Thoracic aorta (tissue), 2 donors: ENCODE measurements around the gene ZCCHC2. TPM values are rescaled to one million over a fixed set of nuclear protein-coding genes. Genes with fewer than 3 reads are reported as not detected.

ENCODE experiments used
- ATAC-seq: fragments of 150-250 bp; one replicate; pipeline ENCODE4 v1.8.0; 2017; ENCODE audit warnings: low read depth; ENCODE audit not compliant: insufficient number of reproducible peaks, low FRiP score
- DNase-seq: peaks from one replicate; pipeline ENCODE4 v3.0.0-alpha.2; 2020; ENCODE audit warnings: low spot score
- H3K27ac ChIP-seq, 2 donors: fragments of 200-600 bp; sonication (generic); 1 replicate in 1 of 2; 2 replicates in 1 of 2; pipeline ENCODE4 v1.5.1; 2016; ENCODE audit warnings: mild to moderate bottlenecking in 2 of 2, moderate library complexity in 2 of 2
- H3K27me3 ChIP-seq: fragments of 200-600 bp; sonication (generic); replicated peaks from 2 replicates; pipeline ENCODE4 v1.6.0; 2016; ENCODE audit warnings: mild to moderate bottlenecking; ENCODE audit not compliant: insufficient read depth
- H3K36me3 ChIP-seq: fragments of 200-600 bp; sonication (generic); one replicate; pipeline ENCODE4 v1.5.1; 2016
- H3K4me1 ChIP-seq, 2 donors: fragments of 200-600 bp; sonication (generic); 1 replicate in 1 of 2; 2 replicates in 1 of 2; pipeline versions ENCODE4 v1.5.1 to v1.6.0; 2016; ENCODE audit warnings: low read depth in 2 of 2, mild to moderate bottlenecking in 1 of 2; ENCODE audit not compliant: control insufficient read depth in 1 of 2
- H3K4me3 ChIP-seq: fragments of 200-600 bp; sonication (generic); 2 replicates; pipeline ENCODE4 v1.5.1; 2016; ENCODE audit warnings: mild to moderate bottlenecking
- H3K9me3 ChIP-seq: fragments of 200-600 bp; sonication (generic); 2 replicates; pipeline ENCODE4 v1.5.1; 2016
- CTCF ChIP-seq: fragments of 200-600 bp; sonication (generic); IDR thresholded peaks from one replicate; pipeline ENCODE4 v1.5.1; 2019; ENCODE audit warnings: antibody characterized with exemption
- total RNA-seq, 2 donors: library from RNA; depleted of rRNA; stranded (reverse); fragments of >200 nt; gene quantifications; one replicate each; pipeline versions ENCODE4 v1.1.0 to v1.2.3, GENCODE V29; 2016

ZCCHC2 gene
- total RNA-seq, 2 donors from 2014 or later: 33.9 to 38.7 TPM

GRCh38 chr18:62512532-62512931 lies 10.3 kb upstream of the ZCCHC2 start:
- H3K27me3 ChIP-seq: no peaks in the 10 kb centered on the region
- TF ChIP-seq CTCF: no peak
- H3K4me1 ChIP-seq: no peaks in the 10 kb centered on the region
- H3K27ac ChIP-seq: no peak overlapping the region
- H3K9me3 ChIP-seq: peaks cover 32% of the 10 kb centered on the region
- no peaks in the 10 kb centered on the region for H3K36me3 ChIP-seq
- no peak overlapping the region for H3K4me3 ChIP-seq
- ATAC-seq: no peak
- no peak for DNase-seq

GRCh38 chr18:62512996-62513395 lies 9.8 kb upstream of the ZCCHC2 start:
- DNase-seq (no peak), ATAC-seq (no peak)
- no peaks in the 10 kb centered on the region for H3K36me3 ChIP-seq
- no peak for TF ChIP-seq CTCF
- peaks cover 32% of the 10 kb centered on the region for H3K9me3 ChIP-seq
- H3K4me3 ChIP-seq: no peak overlapping the region
- no peaks in the 10 kb centered on the region for H3K27me3 ChIP-seq
- H3K4me1 ChIP-seq: no peaks in the 10 kb centered on the region
- H3K27ac ChIP-seq: no peak overlapping the region

- ATAC-seq (no peak), DNase-seq (no peak)
- Histone ChIP-seq H3K27ac (no peak overlapping the region), H3K36me3 (no peaks in the 10 kb centered on the region), H3K4me1 (no peaks in the 10 kb centered on the region), H3K9me3 (peaks cover 32% of the 10 kb centered on the region), H3K27me3 (no peaks in the 10 kb centered on the region), H3K4me3 (no peak overlapping the region)
- no peak for TF ChIP-seq CTCF
Measured at GRCh38 chr18:62514570-62514969, 8.3 kb upstream of the ZCCHC2 start.

- DNase-seq (no peak), ATAC-seq (no peak)
- no peaks in the 10 kb centered on the region for H3K36me3 ChIP-seq
- no peak overlapping the region for H3K27ac ChIP-seq
- H3K27me3 ChIP-seq: no peaks in the 10 kb centered on the region
- no peak for TF ChIP-seq CTCF
- H3K4me3 ChIP-seq: no peak overlapping the region
- peaks cover 32% of the 10 kb centered on the region for H3K9me3 ChIP-seq
- H3K4me1 ChIP-seq: peaks cover 3 to 5% of the 10 kb centered on the region in 2 donors
Measured at GRCh38 chr18:62516242-62516641, 6.6 kb upstream of the ZCCHC2 start.

- H3K4me1 ChIP-seq: peaks cover 3 to 12% of the 10 kb centered on the region in 2 donors
- H3K27ac ChIP-seq: no peak overlapping the region
- H3K9me3 ChIP-seq: peaks cover 11% of the 10 kb centered on the region
- ATAC-seq (no peak), DNase-seq (no peak)
- H3K4me3 ChIP-seq: no peak overlapping the region
- no peaks in the 10 kb centered on the region for H3K36me3 ChIP-seq
- TF ChIP-seq CTCF: no peak
- H3K27me3 ChIP-seq: no peaks in the 10 kb centered on the region
Measured at GRCh38 chr18:62518460-62519375, 4.1 kb upstream of the ZCCHC2 start.
